ENCODE measurements around the gene SLC7A14.

Gene SLC7A14

DNA sequence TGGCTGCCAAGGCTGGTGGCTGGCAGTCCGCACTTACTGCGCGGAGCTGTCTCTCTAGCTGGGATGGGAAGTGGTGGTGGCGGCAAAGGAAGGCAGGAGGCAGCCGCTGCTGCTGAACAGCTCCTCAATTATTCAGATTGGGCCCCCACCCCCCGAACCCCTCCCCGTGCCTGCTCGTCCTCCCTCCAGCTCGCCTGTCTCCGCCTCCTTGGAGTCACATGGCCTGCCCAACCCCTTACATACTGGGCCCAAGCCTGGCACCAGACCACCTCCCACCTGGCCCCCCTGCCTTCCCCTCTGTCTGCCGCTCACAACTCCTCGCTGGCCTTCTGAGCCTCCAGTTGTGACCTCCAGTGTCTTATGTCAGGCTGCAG is at the start of gene SLC7A14:
Gene SLC7A14 (minus strand): TSS at position 139 of the 374 bp plus-strand sequence. CDS start 59,139 bp downstream, outside the sequence.
- no peak for FAIRE-seq

DNA sequence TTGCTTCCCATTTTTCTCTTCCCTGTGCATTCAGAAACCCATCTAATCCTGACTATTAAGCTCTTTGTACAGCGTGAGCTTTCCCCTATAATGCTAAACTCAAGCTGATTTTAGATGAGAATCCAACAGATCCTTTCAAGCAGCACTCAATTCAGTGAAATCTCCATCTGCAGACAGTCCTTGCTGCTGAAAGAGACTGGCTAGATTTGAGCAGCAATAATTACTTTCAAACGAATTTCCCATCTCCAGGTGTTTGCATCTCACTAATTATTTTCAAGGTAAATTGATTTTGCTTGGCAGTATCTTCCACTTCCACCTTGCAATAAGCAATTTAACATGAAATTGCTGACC is 49.5 kb upstream of the SLC7A14 start:
- no peak for FAIRE-seq

GRCh38 chr3:170634663-170635384 is 48.9 kb upstream of the SLC7A14 start:
- no peak for FAIRE-seq

GRCh38 chr3:170633573-170633972 is 47.7 kb upstream of the SLC7A14 start:
- FAIRE-seq = no peak

- no peak for FAIRE-seq
Observed at GRCh38 chr3:170632780-170633179, 46.9 kb upstream of the SLC7A14 start.

DNA sequence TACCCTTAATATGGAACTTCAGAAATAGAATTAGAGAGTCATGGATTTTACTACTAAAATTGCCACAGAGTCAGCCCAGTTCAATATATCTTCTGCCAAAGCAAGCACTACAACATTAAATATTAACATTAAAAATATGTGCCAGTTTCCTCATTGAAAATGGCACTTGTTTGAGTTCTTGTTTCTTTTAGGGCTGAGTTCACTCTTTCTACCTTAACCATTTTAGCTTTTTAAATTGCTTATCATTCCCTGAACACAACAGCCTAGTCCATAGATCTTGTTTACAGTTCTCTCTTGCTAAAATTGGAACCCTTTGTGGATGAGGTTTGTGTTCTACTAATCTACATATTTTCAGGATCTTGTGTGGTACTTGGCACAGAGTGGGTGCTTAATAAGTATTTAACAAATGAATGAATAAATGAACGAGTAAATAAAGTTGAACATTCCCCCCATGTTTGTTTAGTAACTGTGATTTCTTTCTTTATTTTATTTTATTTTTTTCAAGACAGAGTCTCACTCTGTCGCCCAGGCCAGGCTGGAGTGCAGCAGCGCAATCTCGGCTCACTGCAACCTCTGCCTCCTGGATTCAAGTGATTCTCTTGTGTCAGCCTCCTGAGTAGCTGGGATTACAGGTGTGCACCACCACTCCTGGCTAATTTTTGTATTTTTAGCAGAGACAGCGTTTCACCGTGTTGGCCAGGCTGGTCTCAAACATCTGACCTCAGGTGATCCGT is 46.0 kb upstream of the SLC7A14 start:
- no peak for FAIRE-seq

DNA sequence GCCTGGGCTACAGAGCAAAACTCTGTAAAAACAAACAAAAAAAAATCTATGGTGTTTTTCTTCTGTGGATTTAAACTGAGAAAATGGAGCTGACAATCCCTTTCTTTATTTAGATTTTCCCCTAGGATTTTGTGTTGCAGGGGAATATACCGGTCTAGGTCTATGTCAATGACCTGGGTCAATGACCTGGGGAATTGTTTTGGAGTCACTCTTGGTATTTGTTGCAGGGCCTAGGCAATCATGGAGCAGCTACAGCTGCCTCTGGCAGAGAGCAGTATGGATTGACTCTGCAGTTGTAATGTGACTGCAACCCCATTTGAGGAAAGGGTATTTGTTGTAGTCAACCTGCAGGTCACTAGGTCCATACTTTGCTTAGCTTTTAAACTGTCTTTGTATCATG is 37.6 kb upstream of the SLC7A14 start:
- FAIRE-seq = no peak

GRCh38 chr3:170622369-170623159 is 36.7 kb upstream of the SLC7A14 start:
- no peak for FAIRE-seq

DNA sequence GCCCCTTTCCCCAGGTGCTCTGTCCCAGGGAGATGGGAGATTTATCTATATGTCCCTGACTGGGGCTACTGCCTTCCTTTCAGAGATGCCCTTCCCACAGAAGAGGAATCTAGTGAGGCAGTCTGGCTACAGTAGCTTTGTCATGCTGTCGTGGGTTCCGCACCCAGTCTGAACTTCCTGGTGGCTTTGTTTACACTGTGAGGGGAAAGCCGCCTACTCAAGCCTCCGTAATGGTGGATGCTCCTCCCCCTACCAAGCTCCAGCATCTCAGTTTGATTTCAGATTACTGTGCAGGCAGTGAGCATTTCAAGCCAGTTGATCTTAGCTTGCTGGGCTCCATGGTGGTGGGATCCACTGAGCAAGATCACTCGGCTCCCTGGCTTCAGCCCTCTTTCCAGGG is 35.4 kb upstream of the SLC7A14 start:
- no peak for FAIRE-seq

DNA sequence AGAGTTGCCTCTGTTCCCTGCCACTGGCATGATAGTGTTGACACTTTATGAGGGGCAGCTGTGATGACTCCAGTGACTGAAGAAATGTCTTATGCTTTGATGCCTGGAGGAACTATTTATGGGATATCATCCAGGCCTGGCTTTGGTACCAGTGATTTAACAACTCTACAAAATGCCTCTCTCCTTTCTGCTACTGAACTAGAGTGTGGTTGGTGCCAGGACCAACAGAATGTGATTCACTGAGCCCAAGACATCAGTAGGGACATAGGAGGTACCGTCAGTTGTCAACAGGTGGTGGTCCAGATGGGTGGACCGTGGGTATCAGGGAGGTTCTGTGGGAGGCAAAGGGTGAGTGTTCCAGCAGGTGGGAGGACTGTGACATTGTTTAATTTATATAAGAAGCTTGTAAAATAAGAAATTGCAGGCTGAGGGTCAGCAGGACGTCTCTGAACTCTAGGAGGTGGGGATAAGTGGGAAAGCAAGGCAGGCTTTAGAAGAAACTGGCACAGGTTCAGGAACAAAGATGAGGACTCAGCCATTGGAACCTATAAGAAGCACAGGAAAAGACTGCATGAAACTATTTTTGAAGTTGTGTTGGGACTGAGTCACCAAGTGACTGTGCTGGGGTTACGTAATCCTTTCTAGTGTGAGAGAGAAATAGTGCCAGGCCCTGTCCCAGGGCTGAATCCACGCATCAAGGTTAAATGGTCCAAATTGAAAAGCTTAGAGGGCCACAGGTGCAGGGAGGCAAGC is 28.5 kb upstream of the SLC7A14 start:
- FAIRE-seq = no peak

- FAIRE-seq = no peak
Observed at GRCh38 chr3:170611751-170612150, 25.9 kb upstream of the SLC7A14 start.

DNA sequence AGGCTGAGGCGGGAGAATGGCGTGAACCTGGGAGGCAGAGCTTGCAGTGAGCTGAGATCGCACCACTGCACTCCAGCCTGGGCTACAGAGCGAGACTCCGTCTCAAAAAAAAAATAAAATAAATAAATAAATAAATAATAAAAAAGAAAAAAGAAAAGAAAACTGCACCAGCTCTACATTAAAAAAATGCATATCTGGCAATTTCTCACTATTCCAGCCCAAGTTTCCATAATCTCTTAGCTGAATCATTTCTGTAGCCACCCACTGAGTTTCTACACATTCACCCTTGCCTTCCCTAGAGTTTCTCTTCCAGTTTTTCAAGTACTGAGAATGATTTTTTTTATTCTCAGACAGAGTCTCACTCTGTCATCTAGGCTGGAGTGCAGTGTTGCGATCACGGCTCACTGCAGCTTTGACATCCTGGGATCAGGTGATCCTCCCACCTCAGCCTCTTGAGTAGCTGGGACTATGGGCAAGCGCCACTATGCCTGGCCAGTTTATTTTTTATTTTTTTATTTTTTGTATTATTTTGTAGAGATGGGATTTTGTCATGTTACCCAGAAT is 24.5 kb upstream of the SLC7A14 start:
- no peak for FAIRE-seq

- no peak for FAIRE-seq
Observed at GRCh38 chr3:170608475-170608874, 22.6 kb upstream of the SLC7A14 start.

DNA sequence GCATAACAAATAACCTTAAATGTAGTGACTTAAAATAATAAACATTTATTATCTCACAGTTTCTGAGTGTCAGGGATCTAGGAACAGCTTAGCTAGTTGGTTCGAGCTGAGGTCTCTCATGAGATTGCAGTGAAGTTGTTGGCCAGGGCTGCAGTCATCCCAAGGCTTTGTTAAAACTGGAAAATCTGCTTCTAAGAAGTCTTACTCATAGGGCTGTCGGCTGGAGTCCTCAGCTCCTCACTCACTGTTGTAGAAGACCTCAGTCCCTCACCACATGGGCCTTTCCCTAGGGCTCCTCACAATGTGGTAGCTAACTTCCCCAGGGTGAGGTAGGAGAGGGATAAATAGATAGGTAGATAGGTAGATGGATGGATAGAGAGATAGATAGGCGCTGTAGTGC is 20.8 kb upstream of the SLC7A14 start:
- FAIRE-seq = no peak

DNA sequence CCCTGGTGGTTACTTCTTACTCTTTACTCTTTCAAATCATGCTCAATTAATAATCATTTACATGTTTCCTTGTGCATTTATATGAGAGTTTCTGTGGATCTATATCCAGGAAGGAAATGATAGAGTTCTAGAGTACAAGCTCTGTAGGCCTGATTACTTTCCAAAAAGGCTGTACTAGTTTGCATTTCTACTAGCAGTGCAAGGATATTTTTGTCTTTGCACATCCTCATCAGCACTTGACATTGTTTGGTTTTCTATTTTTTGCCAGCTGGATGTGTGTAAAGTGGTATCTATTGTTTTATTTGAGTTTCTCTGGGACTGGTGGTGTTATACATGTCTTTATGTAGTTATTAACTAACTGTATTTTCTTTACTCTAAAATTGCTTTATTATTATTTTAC is 19.6 kb upstream of the SLC7A14 start:
- FAIRE-seq = no peak

DNA sequence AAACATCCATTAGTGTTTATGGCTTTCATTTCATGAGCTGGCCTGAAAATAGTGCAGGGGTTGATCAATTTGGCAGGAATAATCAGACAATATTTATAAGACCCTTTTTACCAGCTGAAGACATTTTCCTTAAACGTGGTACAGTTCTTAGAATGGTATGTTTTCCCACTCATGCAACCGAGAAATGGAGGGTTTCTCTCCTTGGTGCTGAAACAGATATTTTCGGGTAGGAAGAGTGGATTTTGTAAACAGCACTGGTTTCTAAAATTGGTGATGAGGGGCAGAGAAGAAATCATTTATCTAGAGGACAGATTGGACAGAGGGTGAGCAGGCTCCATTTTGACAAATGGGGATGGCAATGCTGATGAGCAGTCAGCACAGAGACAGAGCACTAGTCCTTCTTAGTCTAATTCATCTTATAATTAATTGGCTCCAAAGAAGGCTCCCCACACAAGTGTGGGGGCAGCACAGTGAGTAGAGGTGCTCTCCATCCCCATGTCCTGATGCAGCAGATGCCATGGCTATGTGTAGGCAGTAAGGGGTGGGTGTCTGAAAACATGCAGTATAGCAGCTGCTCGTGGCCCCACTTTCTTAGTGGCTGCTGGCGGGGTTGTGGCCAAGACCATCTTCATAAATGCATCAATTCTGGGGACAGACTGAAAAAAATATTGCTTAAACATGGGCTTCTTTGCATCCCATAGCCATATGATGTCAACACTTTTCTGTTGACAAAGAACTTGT is 18.1 kb upstream of the SLC7A14 start:
- FAIRE-seq = no peak

GRCh38 chr3:170602556-170602955 is 16.7 kb upstream of the SLC7A14 start:
- no peak for FAIRE-seq

- FAIRE-seq = no peak
Observed at GRCh38 chr3:170600005-170600624, 14.2 kb upstream of the SLC7A14 start.

DNA sequence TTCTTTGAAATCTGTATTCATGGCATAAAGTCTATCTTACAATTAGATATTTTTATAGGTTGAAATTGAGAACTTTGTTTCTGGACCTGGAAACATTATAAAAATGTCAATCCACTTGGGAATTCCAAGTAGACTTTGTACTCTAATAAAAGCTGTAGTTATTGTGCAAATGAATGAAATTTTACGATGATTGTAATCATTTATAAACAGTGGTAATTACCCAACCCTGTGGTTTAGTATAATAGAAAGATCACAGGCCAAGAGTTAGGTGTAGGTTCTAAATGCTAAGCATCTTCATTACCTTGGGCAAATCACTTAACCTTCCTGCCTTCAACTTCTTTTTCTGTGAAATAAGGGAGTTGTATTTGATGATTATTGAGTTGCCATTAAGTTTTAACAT is 13.2 kb upstream of the SLC7A14 start:
- FAIRE-seq = no peak

- FAIRE-seq = no peak
Observed at GRCh38 chr3:170598091-170598502, 12.2 kb upstream of the SLC7A14 start.

DNA sequence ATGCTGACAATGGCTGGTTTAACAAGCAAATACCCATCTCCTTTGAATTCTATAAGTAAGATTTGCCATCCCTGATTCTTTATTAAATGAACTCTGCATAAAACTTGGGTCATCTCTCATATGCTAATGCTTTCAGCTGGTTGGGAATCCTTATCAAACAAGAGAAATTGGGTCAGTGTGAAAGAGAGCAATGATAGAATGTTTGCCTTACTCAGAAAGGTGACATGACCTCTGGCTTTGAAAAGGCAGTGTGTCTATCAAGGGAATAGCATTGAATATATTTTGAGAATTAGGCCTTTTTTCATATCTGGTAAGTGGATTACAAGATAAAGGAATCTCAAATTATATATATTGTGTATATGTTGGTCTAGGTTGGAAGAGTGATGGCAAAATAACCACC is 8.7 kb upstream of the SLC7A14 start:
- FAIRE-seq = no peak
